GM12873 (cell line): ENCODE measurements around the gene TMEM132C.

Experiments
- TF ChIP-seq, protein P1 (sequence below): IDR thresholded peaks from 2 replicates; pipeline ENCODE4 v1.5.1; 2012; ENCODE audit warnings: low read depth, mild to moderate bottlenecking, moderate library complexity, low read length, control low read depth; ENCODE audit not compliant: insufficient read depth; ENCODE audit errors: missing control alignments

Gene TMEM132C

DNA sequence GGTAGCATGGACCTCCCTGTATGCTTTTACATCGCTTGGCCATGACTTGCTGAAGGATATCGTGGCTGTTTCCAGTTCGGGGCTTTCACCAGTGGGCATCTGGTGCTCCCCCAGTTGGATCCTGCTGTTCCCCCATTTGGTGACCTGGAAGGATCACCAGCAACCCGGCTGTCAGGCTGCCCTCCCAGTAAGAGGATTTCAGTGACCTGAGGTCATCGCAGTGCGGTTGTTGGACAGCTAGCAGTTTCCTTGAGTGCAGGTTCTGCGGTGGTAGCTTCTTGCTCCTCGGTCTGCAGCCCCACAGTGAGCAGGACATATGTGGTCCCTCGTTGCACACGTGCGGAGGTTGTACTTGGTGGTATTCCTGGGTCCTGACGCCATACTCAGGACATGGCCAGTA, 58.7 kb downstream of the TMEM132C start:
- TF ChIP-seq, protein P1, sequence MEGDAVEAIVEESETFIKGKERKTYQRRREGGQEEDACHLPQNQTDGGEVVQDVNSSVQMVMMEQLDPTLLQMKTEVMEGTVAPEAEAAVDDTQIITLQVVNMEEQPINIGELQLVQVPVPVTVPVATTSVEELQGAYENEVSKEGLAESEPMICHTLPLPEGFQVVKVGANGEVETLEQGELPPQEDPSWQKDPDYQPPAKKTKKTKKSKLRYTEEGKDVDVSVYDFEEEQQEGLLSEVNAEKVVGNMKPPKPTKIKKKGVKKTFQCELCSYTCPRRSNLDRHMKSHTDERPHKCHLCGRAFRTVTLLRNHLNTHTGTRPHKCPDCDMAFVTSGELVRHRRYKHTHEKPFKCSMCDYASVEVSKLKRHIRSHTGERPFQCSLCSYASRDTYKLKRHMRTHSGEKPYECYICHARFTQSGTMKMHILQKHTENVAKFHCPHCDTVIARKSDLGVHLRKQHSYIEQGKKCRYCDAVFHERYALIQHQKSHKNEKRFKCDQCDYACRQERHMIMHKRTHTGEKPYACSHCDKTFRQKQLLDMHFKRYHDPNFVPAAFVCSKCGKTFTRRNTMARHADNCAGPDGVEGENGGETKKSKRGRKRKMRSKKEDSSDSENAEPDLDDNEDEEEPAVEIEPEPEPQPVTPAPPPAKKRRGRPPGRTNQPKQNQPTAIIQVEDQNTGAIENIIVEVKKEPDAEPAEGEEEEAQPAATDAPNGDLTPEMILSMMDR = no peak

DNA sequence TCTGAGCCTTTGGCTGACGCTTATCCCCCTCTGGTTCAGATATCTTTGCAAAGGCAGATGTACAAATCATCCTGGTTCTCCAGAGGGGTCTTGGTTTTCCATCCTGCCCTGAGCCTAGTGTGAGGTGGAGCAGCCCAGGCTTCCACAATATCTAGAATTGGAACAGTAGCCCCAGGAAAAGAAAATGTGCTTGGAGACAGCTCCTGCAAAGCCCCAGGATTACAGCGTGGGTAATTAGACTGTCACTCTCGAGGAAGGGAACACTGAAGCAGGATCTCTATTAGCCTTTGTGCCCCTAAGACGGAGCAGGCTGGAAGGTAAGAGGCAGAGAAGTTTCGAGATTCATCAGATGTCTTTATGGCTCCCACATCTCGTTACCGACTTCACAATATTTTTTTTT, 59.4 kb downstream of the TMEM132C start:
- TF ChIP-seq, protein P1 = no peak

DNA sequence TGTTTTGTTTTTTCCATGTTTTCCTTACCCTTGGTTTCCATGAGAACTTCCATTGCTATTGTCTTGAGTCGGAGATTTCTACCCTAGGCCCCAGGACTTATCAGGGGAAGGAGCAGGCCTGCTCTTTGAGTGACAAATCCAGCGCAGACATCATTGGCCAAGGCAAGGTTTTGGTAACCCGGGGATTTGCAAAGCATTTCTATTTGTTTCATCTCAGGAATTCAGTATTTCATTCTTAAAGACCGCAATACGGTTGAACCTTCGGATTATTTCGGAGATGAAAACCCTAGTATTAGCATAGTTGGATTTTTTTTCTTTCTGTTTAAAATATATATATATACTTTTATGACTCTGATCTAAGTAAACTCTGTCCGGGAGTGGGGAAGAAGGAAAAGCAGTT, 62.0 kb downstream of the TMEM132C start:
- TF ChIP-seq, protein P1 = no peak

DNA sequence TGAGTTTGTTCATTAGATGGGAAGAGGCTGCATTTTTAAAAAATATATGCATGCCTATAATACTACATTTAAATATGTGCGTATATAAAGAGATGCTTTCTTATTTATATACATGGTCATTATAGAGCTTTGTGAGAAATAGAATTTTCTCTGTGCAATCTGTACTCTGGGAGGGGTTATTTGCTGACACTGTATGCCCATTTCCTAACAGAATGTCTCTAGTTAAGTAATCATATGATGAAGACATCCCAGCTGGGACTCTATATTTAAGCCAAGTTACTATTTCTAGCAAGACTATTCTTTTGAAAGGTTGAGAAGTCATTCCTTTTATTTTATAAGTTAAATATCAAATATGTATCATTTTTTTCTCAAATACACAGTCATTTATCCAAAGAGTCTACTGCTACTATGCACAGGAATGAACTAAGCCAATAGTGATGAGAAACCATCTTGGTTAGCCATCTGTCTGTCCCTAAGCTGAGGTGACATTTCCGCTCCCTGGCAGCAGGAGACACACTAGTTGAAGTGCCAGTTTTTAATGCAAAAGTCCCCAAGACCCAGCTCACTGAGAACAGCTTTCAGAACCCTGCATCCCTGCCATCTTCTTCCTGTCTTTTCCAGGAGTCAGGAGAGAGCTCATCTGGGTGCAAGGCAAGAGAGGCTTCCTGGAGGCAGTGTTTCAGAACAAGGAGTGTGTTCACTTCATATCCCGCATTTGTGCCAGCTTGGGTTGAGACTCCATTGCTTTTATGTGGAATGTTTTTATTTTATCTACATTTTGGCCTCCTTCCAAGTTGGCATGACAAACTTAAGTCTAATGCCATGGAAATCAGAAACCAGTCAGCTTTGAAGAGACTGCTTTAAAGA, 69.5 kb downstream of the TMEM132C start:
- TF ChIP-seq, protein P1 = no peak

GRCh38 chr12:128337071-128337345, 70.0 kb downstream of the TMEM132C start:
- TF ChIP-seq, protein P1 = no peak

DNA sequence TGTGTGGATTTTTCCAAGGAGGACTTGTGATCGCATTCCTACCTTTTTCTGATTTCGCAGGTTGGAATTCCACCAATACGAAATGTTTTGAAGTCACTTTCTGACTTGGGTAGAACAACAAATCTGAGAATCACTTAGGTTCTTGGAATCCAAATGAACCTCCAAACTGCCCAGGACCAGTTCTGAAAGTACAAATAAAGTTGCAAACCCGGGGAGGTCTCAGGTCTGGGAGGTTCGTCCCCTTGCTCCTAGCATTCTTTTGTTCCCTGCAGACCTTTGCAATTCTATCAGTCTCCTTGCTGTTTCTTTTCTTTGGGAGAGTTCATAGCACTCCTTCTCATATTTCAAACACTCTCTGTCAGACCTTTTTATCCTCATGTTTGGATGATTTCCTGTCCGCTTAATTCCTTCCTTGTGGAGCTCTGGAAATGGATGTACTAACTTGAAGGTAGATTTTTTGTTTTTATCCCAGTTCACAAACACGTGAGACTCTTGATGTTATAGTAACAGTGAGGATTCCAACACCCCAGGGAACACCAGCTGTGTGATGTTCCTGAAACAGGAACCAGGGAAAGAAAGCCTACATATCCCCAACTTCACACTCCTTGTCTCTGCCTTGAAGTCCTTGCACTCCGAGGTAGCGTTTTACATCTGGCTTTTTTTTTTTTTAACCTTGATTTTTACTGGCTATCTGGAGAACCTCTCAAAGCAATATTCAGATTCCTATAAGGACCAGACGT, 70.6 kb downstream of the TMEM132C start:
- TF ChIP-seq, protein P1 = no peak

- TF ChIP-seq, protein P1 = no peak
Measured at GRCh38 chr12:128338386-128339125, 71.6 kb downstream of the TMEM132C start.
